ENCODE results near the gene NAT8. TPM values are rescaled to one million over a fixed set of nuclear protein-coding genes. Genes with fewer than 3 reads are reported as not detected.
A peak's percentile ranks its signal among the peaks of the same experiment; 100 is the strongest.

NAT8 gene
- total and polyA plus RNA-seq, 2 of the 13 experiments (the other 11 are each of a cell fraction or from before 2014, with no cell fraction given), result 1.9 to 12.9 TPM

DNA sequence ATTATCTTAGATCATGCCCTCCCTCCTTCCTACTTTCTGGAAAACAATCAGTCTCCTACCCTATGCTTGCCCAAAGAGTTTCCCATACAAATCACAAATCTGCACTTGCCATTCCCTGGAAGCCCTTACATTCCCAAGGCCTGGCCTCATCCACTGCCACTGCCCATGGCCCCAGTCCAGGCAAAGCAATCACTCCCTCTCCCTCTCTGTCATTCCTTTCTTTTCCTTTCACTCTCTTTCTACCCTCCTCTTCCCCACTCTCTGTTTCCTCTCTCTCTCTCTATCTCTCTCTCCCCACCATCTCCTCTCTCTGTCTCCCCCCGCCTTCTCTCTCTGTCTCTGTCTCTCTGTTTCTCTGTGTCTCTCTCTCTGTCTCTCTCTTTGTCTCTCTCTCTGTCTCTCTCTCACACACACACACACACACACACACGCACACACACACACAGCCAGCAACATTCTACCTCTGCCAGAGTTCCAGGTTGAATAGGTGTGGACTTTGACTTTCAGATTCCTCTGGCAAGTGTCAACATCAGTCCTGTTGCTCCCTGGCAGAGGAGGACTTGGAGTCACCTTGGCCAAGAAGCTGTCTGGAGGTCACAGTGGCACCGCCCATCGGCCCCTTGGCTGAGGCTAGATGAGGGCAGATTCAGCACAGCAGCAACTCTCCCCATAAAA is 43.7 kb upstream of the NAT8 start (continued):
- TF ChIP-seq, protein P1, sequence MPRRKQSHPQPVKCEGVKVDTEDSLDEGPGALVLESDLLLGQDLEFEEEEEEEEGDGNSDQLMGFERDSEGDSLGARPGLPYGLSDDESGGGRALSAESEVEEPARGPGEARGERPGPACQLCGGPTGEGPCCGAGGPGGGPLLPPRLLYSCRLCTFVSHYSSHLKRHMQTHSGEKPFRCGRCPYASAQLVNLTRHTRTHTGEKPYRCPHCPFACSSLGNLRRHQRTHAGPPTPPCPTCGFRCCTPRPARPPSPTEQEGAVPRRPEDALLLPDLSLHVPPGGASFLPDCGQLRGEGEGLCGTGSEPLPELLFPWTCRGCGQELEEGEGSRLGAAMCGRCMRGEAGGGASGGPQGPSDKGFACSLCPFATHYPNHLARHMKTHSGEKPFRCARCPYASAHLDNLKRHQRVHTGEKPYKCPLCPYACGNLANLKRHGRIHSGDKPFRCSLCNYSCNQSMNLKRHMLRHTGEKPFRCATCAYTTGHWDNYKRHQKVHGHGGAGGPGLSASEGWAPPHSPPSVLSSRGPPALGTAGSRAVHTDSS (CRISPR knock-in tag; conservative IDR thresholded peaks at IDR 0.05), result no peak
- TF ChIP-seq SCMH1 (CRISPR knock-in tag; IDR thresholded peaks at IDR 0.05; ENCODE audit: borderline replicate concordance), result no peak
- TF ChIP-seq MBD4 (IDR thresholded peaks at IDR 0.05; ENCODE audit: borderline replicate concordance, low read length), result no peak
- no peak for TF ChIP-seq ZBTB38 (CRISPR knock-in tag; IDR thresholded peaks at IDR 0.05)
- TF ChIP-seq TSC22D2 (CRISPR knock-in tag; IDR thresholded peaks at IDR 0.05; ENCODE audit: borderline replicate concordance), result no peak
- peak; percentile 67; the same call in 1 of the 2 replicates for TF ChIP-seq ZMYM3 (CRISPR knock-in tag; IDR thresholded peaks at IDR 0.05)
- TF ChIP-seq, protein P2, sequence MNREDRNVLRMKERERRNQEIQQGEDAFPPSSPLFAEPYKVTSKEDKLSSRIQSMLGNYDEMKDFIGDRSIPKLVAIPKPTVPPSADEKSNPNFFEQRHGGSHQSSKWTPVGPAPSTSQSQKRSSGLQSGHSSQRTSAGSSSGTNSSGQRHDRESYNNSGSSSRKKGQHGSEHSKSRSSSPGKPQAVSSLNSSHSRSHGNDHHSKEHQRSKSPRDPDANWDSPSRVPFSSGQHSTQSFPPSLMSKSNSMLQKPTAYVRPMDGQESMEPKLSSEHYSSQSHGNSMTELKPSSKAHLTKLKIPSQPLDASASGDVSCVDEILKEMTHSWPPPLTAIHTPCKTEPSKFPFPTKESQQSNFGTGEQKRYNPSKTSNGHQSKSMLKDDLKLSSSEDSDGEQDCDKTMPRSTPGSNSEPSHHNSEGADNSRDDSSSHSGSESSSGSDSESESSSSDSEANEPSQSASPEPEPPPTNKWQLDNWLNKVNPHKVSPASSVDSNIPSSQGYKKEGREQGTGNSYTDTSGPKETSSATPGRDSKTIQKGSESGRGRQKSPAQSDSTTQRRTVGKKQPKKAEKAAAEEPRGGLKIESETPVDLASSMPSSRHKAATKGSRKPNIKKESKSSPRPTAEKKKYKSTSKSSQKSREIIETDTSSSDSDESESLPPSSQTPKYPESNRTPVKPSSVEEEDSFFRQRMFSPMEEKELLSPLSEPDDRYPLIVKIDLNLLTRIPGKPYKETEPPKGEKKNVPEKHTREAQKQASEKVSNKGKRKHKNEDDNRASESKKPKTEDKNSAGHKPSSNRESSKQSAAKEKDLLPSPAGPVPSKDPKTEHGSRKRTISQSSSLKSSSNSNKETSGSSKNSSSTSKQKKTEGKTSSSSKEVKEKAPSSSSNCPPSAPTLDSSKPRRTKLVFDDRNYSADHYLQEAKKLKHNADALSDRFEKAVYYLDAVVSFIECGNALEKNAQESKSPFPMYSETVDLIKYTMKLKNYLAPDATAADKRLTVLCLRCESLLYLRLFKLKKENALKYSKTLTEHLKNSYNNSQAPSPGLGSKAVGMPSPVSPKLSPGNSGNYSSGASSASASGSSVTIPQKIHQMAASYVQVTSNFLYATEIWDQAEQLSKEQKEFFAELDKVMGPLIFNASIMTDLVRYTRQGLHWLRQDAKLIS (CRISPR knock-in tag; IDR thresholded peaks at IDR 0.05), result no peak
- TF ChIP-seq ZNF75D (CRISPR knock-in tag; IDR thresholded peaks at IDR 0.05; ENCODE audit: borderline replicate concordance), result no peak
- TF ChIP-seq, protein P3, sequence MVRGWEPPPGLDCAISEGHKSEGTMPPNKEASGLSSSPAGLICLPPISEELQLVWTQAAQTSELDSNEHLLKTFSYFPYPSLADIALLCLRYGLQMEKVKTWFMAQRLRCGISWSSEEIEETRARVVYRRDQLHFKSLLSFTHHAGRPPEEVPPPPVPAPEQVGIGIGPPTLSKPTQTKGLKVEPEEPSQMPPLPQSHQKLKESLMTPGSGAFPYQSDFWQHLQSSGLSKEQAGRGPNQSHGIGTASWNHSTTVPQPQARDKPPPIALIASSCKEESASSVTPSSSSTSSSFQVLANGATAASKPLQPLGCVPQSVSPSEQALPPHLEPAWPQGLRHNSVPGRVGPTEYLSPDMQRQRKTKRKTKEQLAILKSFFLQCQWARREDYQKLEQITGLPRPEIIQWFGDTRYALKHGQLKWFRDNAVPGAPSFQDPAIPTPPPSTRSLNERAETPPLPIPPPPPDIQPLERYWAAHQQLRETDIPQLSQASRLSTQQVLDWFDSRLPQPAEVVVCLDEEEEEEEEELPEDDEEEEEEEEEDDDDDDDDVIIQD (CRISPR knock-in tag; IDR thresholded peaks at IDR 0.05; ENCODE audit: low read depth), result no peak
- TF ChIP-seq, protein P4, sequence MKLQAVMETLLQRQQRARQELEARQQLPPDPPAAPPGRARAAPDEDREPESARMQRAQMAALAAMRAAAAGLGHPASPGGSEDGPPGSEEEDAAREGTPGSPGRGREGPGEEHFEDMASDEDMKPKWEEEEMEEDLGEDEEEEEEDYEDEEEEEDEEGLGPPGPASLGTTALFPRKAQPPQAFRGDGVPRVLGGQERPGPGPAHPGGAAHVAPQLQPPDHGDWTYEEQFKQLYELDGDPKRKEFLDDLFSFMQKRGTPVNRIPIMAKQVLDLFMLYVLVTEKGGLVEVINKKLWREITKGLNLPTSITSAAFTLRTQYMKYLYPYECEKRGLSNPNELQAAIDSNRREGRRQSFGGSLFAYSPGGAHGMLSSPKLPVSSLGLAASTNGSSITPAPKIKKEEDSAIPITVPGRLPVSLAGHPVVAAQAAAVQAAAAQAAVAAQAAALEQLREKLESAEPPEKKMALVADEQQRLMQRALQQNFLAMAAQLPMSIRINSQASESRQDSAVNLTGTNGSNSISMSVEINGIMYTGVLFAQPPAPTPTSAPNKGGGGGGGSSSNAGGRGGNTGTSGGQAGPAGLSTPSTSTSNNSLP (IDR thresholded peaks at IDR 0.05; ENCODE audit: low read depth, low read length), result no peak
- TF ChIP-seq GZF1 (CRISPR knock-in tag; IDR thresholded peaks at IDR 0.05), result no peak
- TF ChIP-seq, protein P5, sequence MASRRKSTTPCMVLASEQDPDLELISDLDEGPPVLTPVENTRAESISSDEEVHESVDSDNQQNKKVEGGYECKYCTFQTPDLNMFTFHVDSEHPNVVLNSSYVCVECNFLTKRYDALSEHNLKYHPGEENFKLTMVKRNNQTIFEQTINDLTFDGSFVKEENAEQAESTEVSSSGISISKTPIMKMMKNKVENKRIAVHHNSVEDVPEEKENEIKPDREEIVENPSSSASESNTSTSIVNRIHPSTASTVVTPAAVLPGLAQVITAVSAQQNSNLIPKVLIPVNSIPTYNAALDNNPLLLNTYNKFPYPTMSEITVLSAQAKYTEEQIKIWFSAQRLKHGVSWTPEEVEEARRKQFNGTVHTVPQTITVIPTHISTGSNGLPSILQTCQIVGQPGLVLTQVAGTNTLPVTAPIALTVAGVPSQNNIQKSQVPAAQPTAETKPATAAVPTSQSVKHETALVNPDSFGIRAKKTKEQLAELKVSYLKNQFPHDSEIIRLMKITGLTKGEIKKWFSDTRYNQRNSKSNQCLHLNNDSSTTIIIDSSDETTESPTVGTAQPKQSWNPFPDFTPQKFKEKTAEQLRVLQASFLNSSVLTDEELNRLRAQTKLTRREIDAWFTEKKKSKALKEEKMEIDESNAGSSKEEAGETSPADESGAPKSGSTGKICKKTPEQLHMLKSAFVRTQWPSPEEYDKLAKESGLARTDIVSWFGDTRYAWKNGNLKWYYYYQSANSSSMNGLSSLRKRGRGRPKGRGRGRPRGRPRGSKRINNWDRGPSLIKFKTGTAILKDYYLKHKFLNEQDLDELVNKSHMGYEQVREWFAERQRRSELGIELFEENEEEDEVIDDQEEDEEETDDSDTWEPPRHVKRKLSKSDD (CRISPR knock-in tag; IDR thresholded peaks at IDR 0.05; ENCODE audit: low read depth), result no peak
- no peak for TF ChIP-seq ARNT (IDR thresholded peaks at IDR 0.05)
- TF ChIP-seq REPIN1 (CRISPR knock-in tag; IDR thresholded peaks at IDR 0.05; ENCODE audit: borderline replicate concordance, low read depth), result no peak
